Urinary bladder (tissue), 4 donors: ENCODE results near the gene FBXO2. TPM values are rescaled to one million over a fixed set of nuclear protein-coding genes. Genes with fewer than 3 reads are reported as not detected.
"Not testable (repeated sequence)": the region's sequence is repeated elsewhere in the genome, so short reads cannot be mapped to it uniquely, and the experiment has no call there.

Source experiments
- DNase-seq: peaks from one replicate; pipeline ENCODE4 v3.0.0-alpha.2; 2015; ENCODE audit errors: extremely low spot score
- H3K27ac ChIP-seq: one replicate; pipeline ENCODE4 v1.5.1; 2013; ENCODE audit warnings: low read depth, mild to moderate bottlenecking, moderate library complexity
- H3K36me3 ChIP-seq: one replicate; pipeline ENCODE4 v1.6.1; 2013; ENCODE audit warnings: mild to moderate bottlenecking, moderate library complexity; ENCODE audit not compliant: insufficient read depth
- H3K4me1 ChIP-seq: one replicate; pipeline ENCODE4 v1.6.1; 2013; ENCODE audit warnings: mild to moderate bottlenecking, moderate library complexity; ENCODE audit not compliant: insufficient read depth
- H3K4me3 ChIP-seq: one replicate; pipeline ENCODE4 v1.5.1; 2013; ENCODE audit warnings: low read depth, low read length
- WGBS: extraction: QIAGEN DNeasy Blood & Tissue Kit; methylation state at CpG from one replicate; pipeline ENCODE4 v1.1.7; 2013; 5-methylcytosine and 5-hydroxymethylcytosine counted together
- polyA plus RNA-seq: library from polyadenylated mRNA; stranded (reverse); fragments of 200-250 nt; gene quantifications from one replicate; pipeline ENCODE4 v1.2.3, GENCODE V29; 2013
- total RNA-seq: library from RNA; depleted of rRNA; stranded (reverse); fragments of >200 nt; gene quantifications from one replicate; pipeline ENCODE4 v1.2.3, GENCODE V29; 2014
- donor health status: healthy with polysubstance abuse.
- donor health status: healthy.

Gene FBXO2
- total and polyA plus RNA-seq, 2 donors: 0.42 to 5.5 TPM

DNA sequence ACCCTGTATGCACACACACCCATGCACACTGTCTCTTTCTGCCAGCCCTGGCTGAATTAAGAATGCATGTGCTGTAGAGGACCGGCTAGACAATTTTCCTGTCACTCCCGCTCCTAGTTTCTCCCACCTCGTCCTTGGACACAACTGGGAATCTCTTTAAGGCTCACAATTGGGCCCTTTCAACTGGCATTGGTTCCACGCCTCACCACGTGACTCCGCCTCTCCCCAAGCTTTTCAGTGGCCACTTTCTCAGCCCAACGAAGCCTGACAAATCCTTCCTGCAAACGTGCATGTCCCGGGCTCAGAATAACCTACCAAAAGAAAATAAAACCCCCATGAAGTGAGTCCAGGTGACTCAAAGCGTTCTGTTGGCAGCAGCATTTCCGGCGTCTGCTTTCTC, 33.8 kb downstream of the FBXO2 start:
- Histone ChIP-seq H3K27ac (no peak overlapping the region), H3K4me1 (no peaks in the 10 kb centered on the region), H3K36me3 (no peaks in the 10 kb centered on the region), H3K4me3 (no peak overlapping the region)
- DNase-seq: no peak
- 51% methylated on average over 12 of the region's 12 CpGs for WGBS

DNA sequence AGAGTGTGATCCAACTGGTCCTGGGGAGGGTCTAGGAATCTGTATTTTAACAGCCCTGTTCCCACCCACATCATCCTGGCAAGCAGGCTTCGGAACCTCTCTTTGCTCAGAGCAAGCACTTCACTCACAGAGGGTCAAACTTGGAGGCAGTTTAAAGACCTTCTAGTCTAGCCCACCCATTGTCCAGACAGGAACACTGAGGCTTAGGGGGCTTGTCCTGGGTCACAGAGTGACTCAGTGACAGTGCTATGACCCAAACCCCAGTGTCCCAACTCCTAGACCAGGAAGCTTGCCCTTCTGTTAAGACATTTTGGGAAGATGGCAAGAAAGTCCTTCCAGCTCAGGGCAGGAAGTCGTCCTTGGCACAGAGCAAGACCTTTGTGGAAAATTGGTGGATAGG, 36.5 kb downstream of the FBXO2 start:
- H3K4me3 ChIP-seq: no peak overlapping the region
- no peaks in the 10 kb centered on the region for H3K4me1 ChIP-seq
- 90% methylated on average over 2 of the region's 2 CpGs for WGBS
- DNase-seq: no peak
- H3K27ac ChIP-seq: no peak overlapping the region
- no peaks in the 10 kb centered on the region for H3K36me3 ChIP-seq

- Histone ChIP-seq H3K4me3 (no peak overlapping the region), H3K27ac (no peak overlapping the region), H3K36me3 (no peaks in the 10 kb centered on the region), H3K4me1 (no peaks in the 10 kb centered on the region)
- WGBS: 61% methylated on average over 7 of the region's 7 CpGs
- no peak for DNase-seq
Measured at GRCh38 chr1:11617314-11617713, 36.9 kb downstream of the FBXO2 start.

DNA sequence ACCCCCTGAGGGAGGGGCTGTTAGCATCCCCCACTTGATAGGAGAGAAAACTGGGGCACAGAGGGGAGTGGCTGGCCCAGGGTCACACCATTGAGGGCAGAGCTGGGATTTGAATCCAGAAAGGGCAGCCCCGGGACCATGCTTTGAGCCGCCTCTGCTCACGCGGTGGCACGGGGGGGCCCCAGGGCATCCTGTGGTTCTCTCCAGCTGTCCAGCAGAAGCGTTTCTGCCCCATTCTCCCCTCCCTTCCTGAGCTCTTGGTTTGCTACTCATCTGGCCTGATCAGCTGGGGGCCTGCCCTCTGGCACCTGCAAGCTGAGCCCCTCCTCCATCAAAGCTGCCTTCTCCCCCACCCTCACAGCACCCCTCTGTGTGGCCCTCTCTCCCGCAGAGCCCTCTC, 37.5 kb downstream of the FBXO2 start:
- Histone ChIP-seq H3K4me1 (no peaks in the 10 kb centered on the region), H3K36me3 (no peaks in the 10 kb centered on the region), H3K4me3 (no peak overlapping the region), H3K27ac (no peak overlapping the region)
- no peak for DNase-seq
- 63% methylated on average over 7 of the region's 7 CpGs for WGBS

DNA sequence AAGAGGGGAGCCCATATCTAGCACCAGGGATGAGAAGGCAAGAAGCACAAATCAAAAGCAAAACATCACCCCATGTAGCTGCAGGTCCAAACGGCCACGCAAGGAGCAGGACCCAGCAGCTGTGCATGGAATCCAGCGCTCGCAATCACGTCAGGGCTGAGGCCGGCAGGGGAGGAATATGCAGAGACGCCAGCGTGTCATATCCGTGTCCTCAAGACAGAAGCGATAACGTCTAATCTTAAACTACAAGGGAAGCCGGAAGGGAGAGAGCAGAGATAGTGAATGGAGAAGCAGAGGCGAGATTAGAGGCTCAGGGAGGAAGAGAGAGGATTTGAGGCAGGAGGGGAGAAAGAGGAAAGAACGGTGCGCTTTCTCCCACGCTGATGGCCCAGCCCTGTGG, 39.1 kb downstream of the FBXO2 start:
- no peak for DNase-seq
- H3K4me1 ChIP-seq: no peaks in the 10 kb centered on the region
- 40% methylated on average over 16 of the region's 16 CpGs for WGBS
- H3K36me3 ChIP-seq: no peaks in the 10 kb centered on the region
- no peak overlapping the region for H3K27ac ChIP-seq
- H3K4me3 ChIP-seq: no peak overlapping the region

- 77% methylated on average over 5 of the region's 5 CpGs for WGBS
- Histone ChIP-seq H3K4me1 (no peaks in the 10 kb centered on the region), H3K36me3 (no peaks in the 10 kb centered on the region), H3K27ac (no peak overlapping the region), H3K4me3 (no peak overlapping the region)
- no peak for DNase-seq
Measured at GRCh38 chr1:11613347-11613746, 40.9 kb downstream of the FBXO2 start.

GRCh38 chr1:11611638-11612327, 42.4 kb downstream of the FBXO2 start:
- no peak overlapping the region for H3K4me3 ChIP-seq
- WGBS: 29% methylated on average over 7 of the region's 7 CpGs
- no peak for DNase-seq

DNA sequence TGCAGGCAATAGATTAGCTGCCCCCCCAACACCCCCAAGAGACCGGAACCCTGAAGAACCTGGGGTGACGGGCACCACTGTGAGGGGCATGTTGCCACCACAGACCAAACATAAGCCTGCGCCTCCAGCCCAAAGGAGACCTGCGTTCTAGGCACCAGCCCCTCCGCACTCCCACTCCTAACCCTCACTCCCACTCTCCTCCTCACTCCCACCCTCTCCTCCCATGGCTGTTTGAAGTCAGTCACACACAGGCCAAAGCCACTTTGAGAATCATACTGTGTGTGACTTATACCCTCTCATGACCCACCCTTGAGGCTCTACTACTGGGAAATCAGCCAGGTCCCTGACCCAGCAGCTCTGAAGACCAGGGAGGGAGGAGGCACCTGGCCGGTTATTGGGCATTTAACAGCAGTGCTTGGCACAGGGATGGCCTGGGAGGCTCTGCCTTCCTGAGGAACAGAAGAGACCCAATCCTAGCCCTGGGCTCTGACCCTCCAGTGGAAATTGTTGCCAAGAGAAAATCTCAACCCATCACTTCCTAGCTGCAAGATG, 43.5 kb downstream of the FBXO2 start:
- DNase-seq: no peak
- Histone ChIP-seq H3K36me3 (no peaks in the 10 kb centered on the region), H3K4me1 (no peaks in the 10 kb centered on the region), H3K4me3 (no peak overlapping the region), H3K27ac (no peak overlapping the region)
- 58% methylated on average over 6 of the region's 6 CpGs for WGBS

More at GRCh38 chr1:11611638-11612327, 42.4 kb downstream of the FBXO2 start:
- Histone ChIP-seq H3K36me3 (no peaks in the 10 kb centered on the region), H3K27ac (no peak overlapping the region), H3K4me1 (no peaks in the 10 kb centered on the region)

DNA sequence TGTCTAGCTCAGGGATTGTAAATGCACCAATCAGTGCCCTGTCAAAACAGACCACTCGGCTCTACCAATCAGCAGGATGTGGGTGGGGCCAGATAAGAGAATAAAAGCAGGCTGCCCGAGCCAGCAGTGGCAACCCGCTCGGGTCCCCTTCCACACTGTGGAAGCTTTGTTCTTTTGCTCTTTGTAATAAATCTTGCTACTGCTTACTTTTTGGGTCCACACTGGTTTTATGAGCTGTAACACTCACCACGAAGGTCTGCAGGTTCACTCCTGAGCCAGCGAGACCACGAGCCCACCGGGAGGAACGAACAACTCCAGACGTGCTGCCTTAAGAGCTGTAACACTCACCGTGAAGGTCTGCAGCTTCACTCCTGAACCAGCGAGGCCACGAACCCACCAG, 44.9 kb downstream of the FBXO2 start:
- not testable (repeated sequence) for H3K27ac ChIP-seq, H3K4me1 ChIP-seq, H3K36me3 ChIP-seq, H3K4me3 ChIP-seq, DNase-seq
- WGBS: 62% methylated on average over 13 of the region's 13 CpGs

DNA sequence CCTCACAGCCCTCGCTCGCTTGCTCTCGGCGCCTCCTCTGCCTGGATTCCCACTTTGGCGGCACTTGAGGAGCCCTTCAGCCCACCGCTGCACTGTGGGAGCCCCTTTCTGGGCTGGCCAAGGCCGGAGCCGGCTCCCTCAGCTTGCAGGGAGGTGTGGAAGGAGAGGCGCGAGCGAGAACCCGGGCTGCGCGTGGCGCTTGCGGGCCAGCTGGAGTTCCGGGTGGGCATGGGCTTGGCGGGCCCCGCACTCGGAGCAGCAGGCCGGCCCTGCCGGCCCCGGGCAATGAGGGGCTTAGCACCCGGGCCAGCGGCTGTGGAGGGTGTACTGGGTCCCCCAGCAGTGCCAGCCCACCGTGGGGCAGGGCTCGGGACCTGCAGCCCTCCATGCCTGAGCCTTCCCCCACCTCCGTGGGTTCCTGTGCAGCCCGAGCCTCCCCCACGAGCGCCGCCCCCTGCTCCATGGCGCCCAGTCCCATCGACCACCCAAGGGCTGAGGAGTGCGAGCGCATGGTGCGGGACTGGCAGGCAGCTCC, 45.6 kb downstream of the FBXO2 start:
- H3K36me3 ChIP-seq, H3K27ac ChIP-seq, DNase-seq, H3K4me3 ChIP-seq, H3K4me1 ChIP-seq: not testable (repeated sequence)
- 96% methylated on average over 32 of the region's 37 CpGs for WGBS

DNA sequence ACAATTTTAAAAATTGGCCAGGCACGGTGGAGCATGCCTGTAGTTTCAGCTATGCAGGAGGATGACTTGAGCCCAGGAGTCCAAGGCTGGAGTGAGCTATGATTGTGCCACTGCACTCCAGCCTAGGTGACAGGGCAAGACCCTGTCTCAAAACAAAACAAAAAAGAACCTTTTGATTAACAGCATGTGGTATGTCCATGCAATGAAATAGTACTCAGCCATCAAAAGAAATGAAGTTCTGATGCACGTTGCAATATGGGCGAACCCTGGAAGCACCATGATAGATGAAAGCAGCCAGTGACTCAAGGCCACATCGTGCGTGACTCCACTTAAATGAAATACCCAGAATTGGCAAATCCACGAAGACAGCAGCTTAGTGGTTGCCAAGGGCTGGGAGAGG, 47.5 kb downstream of the FBXO2 start:
- WGBS: 82% methylated on average over 6 of the region's 6 CpGs

DNA sequence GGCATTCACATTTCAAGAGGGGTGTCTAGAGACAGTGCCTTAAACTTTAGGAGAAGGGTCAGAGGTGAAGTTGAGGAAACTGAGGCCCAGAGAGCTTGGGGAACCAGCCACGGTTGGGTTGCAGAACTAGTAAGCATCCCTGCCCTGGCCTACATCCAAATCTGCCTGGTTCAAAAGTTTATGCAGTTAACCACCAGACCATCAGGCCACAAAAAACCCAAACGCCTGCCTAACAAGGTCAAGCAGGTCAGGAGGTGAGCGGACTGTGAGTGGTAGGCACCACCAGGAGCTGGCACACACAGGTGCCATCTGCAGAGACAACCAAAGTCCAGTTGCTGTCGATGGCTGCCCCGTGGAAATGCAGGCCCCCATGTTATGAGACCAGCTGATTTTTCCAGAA, 51.2 kb downstream of the FBXO2 start:
- DNase-seq: no peak
- no peak overlapping the region for H3K4me3 ChIP-seq
- H3K36me3 ChIP-seq: no peaks in the 10 kb centered on the region
- H3K27ac ChIP-seq: no peak overlapping the region
- no peaks in the 10 kb centered on the region for H3K4me1 ChIP-seq
- WGBS: 68% methylated on average over 5 of the region's 5 CpGs

More for the DNA sequence above, 47.5 kb downstream of the FBXO2 start:
- no peak for DNase-seq
- Histone ChIP-seq H3K27ac (no peak overlapping the region), H3K36me3 (no peaks in the 10 kb centered on the region), H3K4me3 (no peak overlapping the region), H3K4me1 (no peaks in the 10 kb centered on the region)

DNA sequence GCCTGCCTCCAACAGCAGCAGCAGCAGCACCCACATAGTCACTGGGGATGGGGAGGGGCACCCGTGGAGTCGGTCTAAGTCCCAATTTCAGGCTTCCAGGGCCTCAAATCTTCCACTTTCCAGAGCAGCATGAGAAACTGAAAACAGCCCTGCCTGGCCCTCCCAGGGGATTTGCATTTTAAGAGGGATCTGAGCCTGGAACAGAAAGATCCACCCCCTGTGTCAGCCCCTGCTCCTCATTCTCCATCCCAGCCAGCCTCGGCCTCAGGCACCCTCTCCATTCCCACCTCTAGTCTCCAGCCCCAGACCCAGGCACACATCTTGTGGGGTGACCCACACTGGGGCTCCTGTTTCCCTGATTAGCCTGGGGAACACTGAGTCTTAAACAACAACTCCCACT, 51.8 kb downstream of the FBXO2 start:
- H3K36me3 ChIP-seq: no peaks in the 10 kb centered on the region

DNA sequence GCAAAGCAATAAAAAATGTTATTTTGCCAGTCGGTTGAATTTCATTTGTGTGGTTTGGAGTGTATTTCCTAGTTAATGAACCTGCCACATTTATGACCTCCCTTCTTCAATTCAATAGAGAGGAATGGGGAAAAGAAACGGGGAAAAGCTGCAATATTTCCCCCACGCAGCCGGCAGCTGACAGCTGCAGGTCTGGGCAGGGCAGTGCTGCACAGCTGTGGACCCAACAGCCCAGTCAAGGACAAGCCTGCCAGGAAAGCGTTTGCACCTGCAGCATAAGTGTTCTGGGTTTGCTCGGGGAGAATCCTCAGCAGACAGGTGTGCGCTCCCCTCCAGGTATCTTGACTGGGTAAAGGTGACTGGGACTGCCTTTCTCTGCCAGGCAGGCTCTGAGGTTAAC, 53.4 kb downstream of the FBXO2 start:
- Histone ChIP-seq H3K4me3 (no peak overlapping the region), H3K4me1 (no peaks in the 10 kb centered on the region), H3K36me3 (no peaks in the 10 kb centered on the region), H3K27ac (no peak overlapping the region)
- no peak for DNase-seq
- 69% methylated on average over 7 of the region's 7 CpGs for WGBS

More for the DNA sequence above, 51.8 kb downstream of the FBXO2 start:
- Histone ChIP-seq H3K27ac (no peak overlapping the region), H3K4me3 (no peak overlapping the region), H3K4me1 (no peaks in the 10 kb centered on the region)
- no peak for DNase-seq
- 35% methylated on average over 3 of the region's 3 CpGs for WGBS
